ENCODE measurements around the gene PNO1.

PNO1 gene

GRCh38 chr2:68176657-68177056 is 19.0 kb downstream of the PNO1 start:
- no peak for TF ChIP-seq CTCF (IDR thresholded peaks at IDR 0.05)

- TF ChIP-seq CTCF (IDR thresholded peaks at IDR 0.05) = no peak
Measured at GRCh38 chr2:68177541-68177940, 19.9 kb downstream of the PNO1 start.

DNA sequence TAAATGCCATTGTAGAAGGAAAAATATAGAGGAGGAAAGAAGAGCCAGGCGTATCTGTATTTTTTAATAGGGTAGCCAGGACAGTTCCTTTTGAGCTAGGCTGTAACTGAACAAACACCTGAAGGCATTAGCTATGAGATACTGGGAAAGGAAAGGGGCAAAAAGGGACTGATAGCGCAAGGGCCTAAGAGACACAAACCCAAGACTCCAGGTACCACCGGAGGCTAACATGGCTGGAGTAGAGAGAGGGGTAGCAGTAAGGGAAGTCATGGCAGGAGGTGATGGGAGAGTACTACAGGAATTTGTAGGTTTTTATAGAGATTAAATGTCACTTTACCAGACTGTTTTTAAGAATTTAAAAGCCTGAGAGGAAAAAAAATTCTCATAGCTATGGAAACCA is 20.7 kb downstream of the PNO1 start:
- no peak for TF ChIP-seq CTCF (IDR thresholded peaks at IDR 0.05)

- no peak for TF ChIP-seq CTCF (IDR thresholded peaks at IDR 0.05)
Measured at GRCh38 chr2:68178954-68179627, 21.4 kb downstream of the PNO1 start.

DNA sequence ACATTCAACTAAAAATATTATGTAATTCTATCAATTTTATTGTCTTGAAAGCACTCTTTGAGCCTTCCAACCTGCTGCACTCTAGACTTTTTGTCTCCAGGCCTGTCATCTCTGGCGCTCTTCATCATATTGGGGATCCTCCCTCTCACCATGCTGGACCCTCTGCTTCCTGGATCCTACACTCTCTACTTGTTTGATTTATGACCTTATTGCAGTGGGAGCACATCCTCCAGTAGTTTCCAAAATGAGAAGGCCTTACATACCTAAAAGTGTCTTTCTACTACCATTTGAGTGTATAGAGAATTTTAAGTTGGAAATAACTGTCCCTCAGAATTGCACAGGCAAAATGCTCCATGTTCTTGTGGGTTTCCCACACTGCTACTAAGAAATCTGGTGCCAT is 25.2 kb downstream of the PNO1 start:
- TF ChIP-seq CTCF (IDR thresholded peaks at IDR 0.05) = no peak

- peak; percentile 48 for TF ChIP-seq CTCF (IDR thresholded peaks at IDR 0.05)
Measured at GRCh38 chr2:68185541-68186164, 28.0 kb downstream of the PNO1 start.

DNA sequence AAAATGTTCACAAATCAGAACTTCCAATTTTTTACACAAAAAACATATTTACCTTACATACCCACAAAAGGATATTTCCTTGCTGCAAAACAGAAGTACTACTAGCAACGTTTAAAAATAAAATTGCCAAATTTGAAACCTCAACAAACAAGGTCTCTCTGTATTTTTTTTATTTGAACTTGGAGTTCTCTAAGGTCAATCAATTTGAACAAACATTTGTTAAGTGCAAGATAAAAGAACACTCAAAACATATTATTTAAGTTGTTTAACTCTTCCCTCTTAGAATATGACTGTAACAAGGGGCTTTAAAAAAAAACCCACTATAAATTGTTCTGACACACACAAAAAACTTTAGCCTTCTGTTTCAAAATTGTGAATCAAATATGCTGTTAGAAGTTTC is 29.6 kb downstream of the PNO1 start:
- TF ChIP-seq CTCF (IDR thresholded peaks at IDR 0.05) = no peak

Data from LNCAP (cell line).